GM12864 (cell line): ENCODE measurements around the gene CNGA2.

Experiments used
- DNase-seq: peaks from one replicate; pipeline ENCODE4 v3.0.0-alpha.2; 2011; ENCODE audit warnings: low read depth
- H3K4me3 ChIP-seq: 2 replicates; pipeline ENCODE4 v1.5.1; 2011; ENCODE audit warnings: mild to moderate bottlenecking, low read depth, low read length, control low read depth
- CTCF ChIP-seq: IDR thresholded peaks from 2 replicates; pipeline ENCODE4 v1.5.1; 2011; ENCODE audit warnings: low read depth, mild to moderate bottlenecking, moderate library complexity, low read length, control low read depth, inconsistent platforms; ENCODE audit errors: missing control alignments

Gene CNGA2

GRCh38 chrX:151710457-151710856, 24.1 kb upstream of the CNGA2 start:
- DNase-seq: no peak
- no peak for TF ChIP-seq CTCF
- no peak overlapping the region for H3K4me3 ChIP-seq

GRCh38 chrX:151711154-151711553, 23.4 kb upstream of the CNGA2 start:
- H3K4me3 ChIP-seq: no peak overlapping the region
- DNase-seq: no peak
- TF ChIP-seq CTCF: no peak

- TF ChIP-seq CTCF: no peak
- no peak for DNase-seq
- no peak overlapping the region for H3K4me3 ChIP-seq
Observed at GRCh38 chrX:151711787-151712186, 22.8 kb upstream of the CNGA2 start.

- TF ChIP-seq CTCF: no peak
- no peak for DNase-seq
- H3K4me3 ChIP-seq: no peak overlapping the region
Observed at GRCh38 chrX:151712253-151712652, 22.3 kb upstream of the CNGA2 start.

- H3K4me3 ChIP-seq: no peak overlapping the region
- peak; percentile 71 for TF ChIP-seq CTCF
- DNase-seq: no peak
Observed at GRCh38 chrX:151713849-151714248, 20.7 kb upstream of the CNGA2 start.

- H3K4me3 ChIP-seq: no peak overlapping the region
- no peak for TF ChIP-seq CTCF
- no peak for DNase-seq
Observed at GRCh38 chrX:151714362-151714761, 20.2 kb upstream of the CNGA2 start.

- H3K4me3 ChIP-seq: no peak within 1 kb of the TSS
- no peak for TF ChIP-seq CTCF
- DNase-seq: no peak
Observed at GRCh38 chrX:151715752-151716151, 18.8 kb upstream of the CNGA2 start, which contains the start of gene FATE1. TSS of gene FATE1 (plus strand) at chrX:151716035. CDS start at chrX:151716120, 85 bp downstream.
